Osteoblast (primary cell): Measurements from ENCODE around the gene PLEKHA7. TPM values are rescaled to one million over a fixed set of nuclear protein-coding genes. Genes with fewer than 3 reads are reported as not detected.
"Not testable (repeated sequence)": the region's sequence is repeated elsewhere in the genome, so short reads cannot be mapped to it uniquely, and the experiment has no call there.

Experiments used
- DNase-seq: peaks from one replicate; pipeline ENCODE4 v3.0.0; 2011; ENCODE audit warnings: low spot score, mixed read lengths; ENCODE audit not compliant: insufficient read length; ENCODE audit errors: missing footprints
- H2AFZ ChIP-seq: 2 replicates; pipeline ENCODE4 v1.6.0; 2011; ENCODE audit warnings: mild to moderate bottlenecking, low read length
- H3K27ac ChIP-seq: 2 replicates; pipeline ENCODE4 v1.5.1; 2011; ENCODE audit warnings: mild to moderate bottlenecking, low read depth, low read length, moderate library complexity
- H3K27me3 ChIP-seq: 2 replicates; pipeline ENCODE4 v1.6.0; 2012; ENCODE audit warnings: mild to moderate bottlenecking, control low read depth, inconsistent platforms, low read length, moderate library complexity; ENCODE audit not compliant: insufficient read depth
- H3K36me3 ChIP-seq: 2 replicates; pipeline ENCODE4 v1.5.1; 2011; ENCODE audit warnings: mild to moderate bottlenecking, low read length, control low read depth, moderate library complexity; ENCODE audit not compliant: insufficient read depth
- H3K4me1 ChIP-seq: 2 replicates; pipeline ENCODE4 v1.5.1; 2011; ENCODE audit warnings: mild to moderate bottlenecking, low read length, control low read depth, moderate library complexity; ENCODE audit not compliant: insufficient read depth
- H3K4me2 ChIP-seq: 2 replicates; pipeline ENCODE4 v1.6.0; 2011; ENCODE audit warnings: mild to moderate bottlenecking, low read length; ENCODE audit not compliant: insufficient read depth
- H3K4me3 ChIP-seq: fragments of 200-600 bp; sonication (generic); 3 replicates; pipeline ENCODE4 v1.5.1; 2012; ENCODE audit warnings: mild to moderate bottlenecking, low read length, inconsistent platforms; ENCODE audit not compliant: insufficient read depth
- H3K79me2 ChIP-seq: 2 replicates; pipeline ENCODE4 v1.6.0; 2012; ENCODE audit warnings: mild to moderate bottlenecking, low read length, control low read depth, inconsistent platforms; ENCODE audit not compliant: insufficient read depth
- H3K9me3 ChIP-seq: 2 replicates; pipeline ENCODE4 v1.5.1; 2011; ENCODE audit warnings: low read depth, low read length, control low read depth
- H4K20me1 ChIP-seq: 2 replicates; pipeline ENCODE4 v1.6.0; 2012; ENCODE audit warnings: mild to moderate bottlenecking, low read length, control low read depth; ENCODE audit not compliant: insufficient read depth
- total RNA-seq: library from RNA; depleted of rRNA; stranded (reverse); fragments of >200 nt; gene quantifications from 2 replicates; pipeline ENCODE4 v1.2.3, GENCODE V29; 2012
- TF ChIP-seq, protein P1 (sequence below): IDR thresholded peaks from 2 replicates; pipeline ENCODE4 v1.5.1; 2011; ENCODE audit warnings: mild to moderate bottlenecking, low read depth, low read length, moderate library complexity; ENCODE audit errors: extremely low read depth

The PLEKHA7 gene
- total RNA-seq, 1 donor = 1.1 TPM

DNA sequence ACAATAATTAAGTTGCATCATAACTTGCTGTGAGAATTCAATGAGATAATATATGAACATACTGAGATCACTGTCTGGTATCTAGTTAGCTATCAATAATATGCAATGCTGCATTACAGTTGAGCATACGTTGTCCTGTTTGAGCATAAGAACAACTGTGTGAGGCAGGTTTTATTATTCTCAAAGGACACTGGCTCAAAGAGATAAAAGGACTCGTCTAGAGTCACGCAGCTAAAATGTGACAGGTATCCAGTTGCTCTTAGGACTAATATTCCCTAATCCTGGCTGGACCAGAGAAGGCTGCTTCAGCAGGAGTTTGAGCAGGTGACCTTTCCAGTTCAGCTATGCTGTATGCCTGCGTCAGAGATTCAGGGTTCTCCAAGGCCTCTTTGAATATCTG, 92.5 kb downstream of the PLEKHA7 start:
- Histone ChIP-seq H2AFZ (no peak overlapping the region), H3K27me3 (peaks cover 48% of the 10 kb centered on the region), H3K4me1 (no peaks in the 10 kb centered on the region), H3K4me3 (no peak overlapping the region), H3K27ac (no peak overlapping the region), H3K79me2 (no peaks in the 10 kb centered on the region), H4K20me1 (no peaks in the 10 kb centered on the region), H3K4me2 (no peak overlapping the region), H3K9me3 (no peaks in the 10 kb centered on the region), H3K36me3 (no peaks in the 10 kb centered on the region)
- TF ChIP-seq, protein P1, sequence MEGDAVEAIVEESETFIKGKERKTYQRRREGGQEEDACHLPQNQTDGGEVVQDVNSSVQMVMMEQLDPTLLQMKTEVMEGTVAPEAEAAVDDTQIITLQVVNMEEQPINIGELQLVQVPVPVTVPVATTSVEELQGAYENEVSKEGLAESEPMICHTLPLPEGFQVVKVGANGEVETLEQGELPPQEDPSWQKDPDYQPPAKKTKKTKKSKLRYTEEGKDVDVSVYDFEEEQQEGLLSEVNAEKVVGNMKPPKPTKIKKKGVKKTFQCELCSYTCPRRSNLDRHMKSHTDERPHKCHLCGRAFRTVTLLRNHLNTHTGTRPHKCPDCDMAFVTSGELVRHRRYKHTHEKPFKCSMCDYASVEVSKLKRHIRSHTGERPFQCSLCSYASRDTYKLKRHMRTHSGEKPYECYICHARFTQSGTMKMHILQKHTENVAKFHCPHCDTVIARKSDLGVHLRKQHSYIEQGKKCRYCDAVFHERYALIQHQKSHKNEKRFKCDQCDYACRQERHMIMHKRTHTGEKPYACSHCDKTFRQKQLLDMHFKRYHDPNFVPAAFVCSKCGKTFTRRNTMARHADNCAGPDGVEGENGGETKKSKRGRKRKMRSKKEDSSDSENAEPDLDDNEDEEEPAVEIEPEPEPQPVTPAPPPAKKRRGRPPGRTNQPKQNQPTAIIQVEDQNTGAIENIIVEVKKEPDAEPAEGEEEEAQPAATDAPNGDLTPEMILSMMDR = no peak
- DNase-seq = no peak

DNA sequence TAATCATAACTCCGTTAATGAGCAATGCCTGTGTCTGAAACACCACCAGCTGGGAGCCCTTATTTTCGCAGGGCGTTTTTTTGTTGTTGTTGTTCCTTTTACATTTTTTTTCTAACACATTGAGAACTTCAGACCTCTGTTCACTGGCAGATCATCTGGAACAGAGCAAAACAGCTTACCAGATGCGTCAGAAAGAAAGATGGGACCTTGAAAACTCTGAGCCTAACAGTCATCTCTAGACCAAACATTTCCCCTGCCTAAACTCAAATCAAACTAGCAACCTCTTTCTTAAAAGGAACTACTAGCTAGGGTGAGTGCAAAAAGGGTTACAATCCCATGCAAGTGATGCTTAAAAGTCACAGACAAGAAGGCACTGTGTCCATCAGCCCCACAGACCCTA, 93.2 kb downstream of the PLEKHA7 start:
- Histone ChIP-seq H3K27ac (no peak overlapping the region), H3K9me3 (no peaks in the 10 kb centered on the region), H3K27me3 (peaks cover 41% of the 10 kb centered on the region), H3K36me3 (no peaks in the 10 kb centered on the region), H3K4me2 (no peak overlapping the region), H3K4me3 (no peak overlapping the region), H3K79me2 (no peaks in the 10 kb centered on the region), H4K20me1 (no peaks in the 10 kb centered on the region), H3K4me1 (no peaks in the 10 kb centered on the region), H2AFZ (no peak overlapping the region)
- TF ChIP-seq, protein P1 = no peak
- DNase-seq = no peak

DNA sequence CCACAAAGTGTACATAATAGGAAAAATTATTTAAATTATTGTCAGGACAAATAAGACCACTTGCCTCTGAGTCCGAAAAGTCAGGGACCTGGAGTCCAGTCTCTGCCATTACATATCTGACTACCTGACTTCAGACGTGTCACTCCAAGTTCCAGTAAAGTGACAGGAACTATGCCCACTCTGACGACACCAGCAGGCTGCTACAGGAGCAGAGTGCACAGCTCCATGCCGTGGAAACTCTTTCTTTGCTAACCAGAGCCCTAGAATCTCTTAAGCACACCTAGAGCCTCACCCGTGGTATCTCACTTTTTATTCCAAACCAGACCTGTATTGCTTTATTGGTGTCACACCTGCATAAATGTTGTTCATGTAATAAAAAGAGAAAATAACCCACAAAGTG, 93.7 kb downstream of the PLEKHA7 start:
- Histone ChIP-seq H3K9me3 (no peaks in the 10 kb centered on the region), H3K4me3 (no peak overlapping the region), H3K79me2 (no peaks in the 10 kb centered on the region), H3K27me3 (peaks cover 36% of the 10 kb centered on the region), H2AFZ (no peak overlapping the region), H3K27ac (no peak overlapping the region), H3K4me2 (no peak overlapping the region), H4K20me1 (no peaks in the 10 kb centered on the region), H3K4me1 (no peaks in the 10 kb centered on the region), H3K36me3 (no peaks in the 10 kb centered on the region)
- no peak for DNase-seq
- TF ChIP-seq, protein P1 = no peak

DNA sequence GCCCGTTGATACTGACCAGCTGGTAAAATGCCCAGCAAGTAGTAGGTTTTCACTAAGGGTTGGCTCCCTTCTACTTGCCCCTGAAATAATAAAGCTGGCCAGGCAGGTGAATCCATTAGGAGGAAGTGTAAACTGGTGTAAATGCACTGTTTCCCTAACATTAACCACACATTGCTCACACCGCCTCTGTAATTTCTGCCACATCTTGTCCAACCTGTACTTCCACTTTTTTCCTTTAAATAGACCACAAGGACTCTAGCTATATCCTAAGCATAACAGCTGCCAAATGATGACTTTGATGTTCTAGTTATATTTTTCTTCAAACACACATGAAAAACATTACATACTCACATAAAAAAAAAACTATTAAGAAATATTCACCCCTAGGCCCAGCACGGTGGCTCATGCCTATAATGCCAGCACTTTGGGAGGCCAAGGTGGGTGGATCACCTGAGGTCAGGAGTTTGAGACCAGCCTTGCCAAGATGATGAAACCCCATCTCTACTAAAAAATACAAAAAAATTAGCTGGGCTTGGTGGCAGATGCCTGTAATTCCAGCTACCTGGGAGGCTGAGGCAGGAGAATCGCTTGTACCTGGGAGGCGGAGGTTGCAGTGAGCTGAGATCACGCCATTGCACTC, 95.6 kb downstream of the PLEKHA7 start:
- not testable (repeated sequence) for H3K27ac ChIP-seq, H3K4me3 ChIP-seq, H4K20me1 ChIP-seq, DNase-seq, H3K4me2 ChIP-seq, H3K36me3 ChIP-seq, H2AFZ ChIP-seq, H3K9me3 ChIP-seq, H3K4me1 ChIP-seq, H3K79me2 ChIP-seq
- H3K27me3 ChIP-seq = peaks cover 18% of the 10 kb centered on the region
